Natural killer cell treated with Interleukin-12 subunit alpha and Interleukin-12 subunit beta and Interleukin-15 and Interleukin-18, amount 100 ng/mL, for 72 hours (primary cell): ENCODE data around the gene METTL15. TPM values are rescaled to one million over a fixed set of nuclear protein-coding genes. Genes with fewer than 3 reads are reported as not detected.
"Not testable (repeated sequence)": the region's sequence is repeated elsewhere in the genome, so short reads cannot be mapped to it uniquely, and the experiment has no call there.

Experiments
- ATAC-seq, 2 donors: fragments of 150-1000 bp; cut with Tn5 transposase in 1 of 2; sonication (Bioruptor Pico), chemical (Tn5 transposase) in 1 of 2; 2 replicates each; pipeline ENCODE4 v1.10.0; 2021
- DNase-seq: peaks from one replicate; pipeline ENCODE4 v3.0.0; 2022; ENCODE audit warnings: low spot score
- H3K27ac Mint-ChIP-seq, 2 donors: 1 replicate in 1 of 2; 2 replicates in 1 of 2; pipeline ENCODE4 v1.8.0; 2022; ENCODE audit warnings: mixed read lengths in 2 of 2, mild to moderate bottlenecking in 1 of 2, moderate library complexity in 1 of 2
- H3K27me3 Mint-ChIP-seq, 2 donors: 1 replicate in 1 of 2; 2 replicates in 1 of 2; pipeline ENCODE4 v1.8.0; 2022; ENCODE audit warnings: mixed read lengths in 2 of 2
- H3K36me3 Mint-ChIP-seq: one replicate; pipeline ENCODE4 v1.8.0; 2022; ENCODE audit warnings: mixed read lengths
- H3K4me1 Mint-ChIP-seq, 2 donors: 1 replicate in 1 of 2; 2 replicates in 1 of 2; pipeline ENCODE4 v1.8.0; 2022; ENCODE audit warnings: low read depth in 2 of 2, mixed read lengths in 2 of 2, mild to moderate bottlenecking in 1 of 2
- H3K4me3 Mint-ChIP-seq: one replicate; pipeline ENCODE4 v1.8.0; 2022; ENCODE audit warnings: mixed read lengths
- H3K9me3 Mint-ChIP-seq: 2 replicates; pipeline ENCODE4 v1.8.0; 2022; ENCODE audit warnings: mixed read lengths
- total RNA-seq, 2 donors: library from RNA; stranded (reverse); gene quantifications; one replicate each; pipeline ENCODE4 v1.2.3, GENCODE V29; 2022

METTL15 gene
- total RNA-seq, 2 donors from 2014 or later = 15.7 to 16.6 TPM

DNA sequence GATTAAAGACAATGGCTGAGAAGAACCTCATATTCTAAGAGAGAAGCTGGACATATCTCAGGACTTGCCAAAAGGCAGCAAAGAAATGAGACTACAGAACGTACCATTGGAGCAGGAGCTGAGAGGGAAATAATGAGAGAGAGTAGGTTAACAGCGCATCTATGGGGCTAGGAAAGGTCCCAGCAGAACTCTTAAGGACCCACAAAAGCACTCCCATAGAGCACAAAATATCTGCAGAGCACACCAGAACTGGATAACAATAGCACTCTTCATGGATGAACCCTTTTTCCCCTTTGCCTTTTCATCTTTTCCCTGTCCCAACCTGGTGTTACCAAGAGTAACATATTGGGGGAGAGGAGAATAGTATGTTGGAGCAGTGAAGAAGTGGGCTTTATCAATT, 245.8 kb downstream of the METTL15 start:
- ATAC-seq (no peak), DNase-seq (no peak)
- no peak overlapping the region for H3K4me3 Mint-ChIP-seq
- no peak overlapping the region for H3K27ac Mint-ChIP-seq
- no peaks in the 10 kb centered on the region for H3K9me3 Mint-ChIP-seq
- no peaks in the 10 kb centered on the region for H3K4me1 Mint-ChIP-seq
- H3K27me3 Mint-ChIP-seq = no peaks in the 10 kb centered on the region
- H3K36me3 Mint-ChIP-seq = no peaks in the 10 kb centered on the region

DNA sequence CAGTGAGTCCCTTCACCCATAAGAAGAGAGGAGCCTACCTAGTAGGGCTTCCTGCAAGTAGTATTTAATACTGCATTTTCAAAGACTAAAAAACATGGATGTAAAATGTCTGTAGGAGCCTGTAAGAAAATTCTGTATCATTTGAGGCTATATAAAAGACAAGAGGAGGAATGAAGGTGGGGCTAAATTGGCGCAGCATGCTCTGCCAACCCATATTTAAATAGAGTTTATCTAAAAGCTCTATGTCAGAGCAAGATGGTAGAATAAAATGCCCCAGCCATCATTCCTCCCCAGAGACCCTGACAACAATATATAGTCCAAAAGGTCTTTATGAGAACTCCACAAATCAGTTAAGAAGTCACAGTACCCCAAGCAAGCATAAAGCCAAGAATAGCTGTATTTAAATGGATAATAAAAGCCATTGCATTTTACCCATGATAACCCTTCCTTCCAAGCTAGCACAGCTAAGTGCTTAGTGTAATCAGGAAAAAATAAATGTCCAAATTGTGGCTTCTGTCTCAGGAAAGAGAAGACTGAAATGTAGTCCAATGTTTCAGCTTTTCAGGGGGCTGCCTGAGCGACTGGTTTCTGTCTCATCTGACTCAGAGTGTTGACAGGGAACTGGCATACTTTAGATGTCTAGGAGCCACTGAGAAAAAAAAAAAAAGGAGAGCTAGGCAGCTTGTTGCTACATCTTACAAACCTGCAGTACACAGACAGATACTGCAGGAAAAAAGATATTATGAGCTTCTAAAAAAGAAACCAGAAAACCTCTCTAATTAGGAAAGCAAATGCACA, 258.6 kb downstream of the METTL15 start:
- Mint-ChIP-seq H3K4me3 (no peak overlapping the region), H3K36me3 (peaks cover 24% of the 10 kb centered on the region), H3K9me3 (peaks cover 25% of the 10 kb centered on the region), H3K27ac (no peak overlapping the region), H3K27me3 (no peaks in the 10 kb centered on the region), H3K4me1 (no peaks in the 10 kb centered on the region)
- ATAC-seq (no peak), DNase-seq (no peak)

GRCh38 chr11:28378095-28378494, 269.9 kb downstream of the METTL15 start:
- not testable (repeated sequence) for H3K27ac Mint-ChIP-seq, DNase-seq, H3K4me3 Mint-ChIP-seq, ATAC-seq, H3K4me1 Mint-ChIP-seq, H3K36me3 Mint-ChIP-seq, H3K27me3 Mint-ChIP-seq
- H3K9me3 Mint-ChIP-seq = peaks cover 16% of the 10 kb centered on the region

Other genes with a start within 250 kb of the METTL15 start
- 10 to 100 TPM in 1 of 2 donors, 1 to 10 TPM in 1; 8.1 to 25.9 TPM for gene KIF18A, start 232 bp upstream of the METTL15 start, total RNA-seq